GM18868 (cell line): ENCODE measurements around the gene RIPPLY2.
"Not testable (repeated sequence)": the region's sequence is repeated elsewhere in the genome, so short reads cannot be mapped to it uniquely, and the experiment has no call there.

Source experiments
- ATAC-seq: cut with Tn5 transposase; IDR thresholded peaks from one replicate; pipeline ENCODE4 v1.9.1; 2021; ENCODE audit warnings: mild to moderate bottlenecking, moderate library complexity; ENCODE audit not compliant: unreplicated experiment

RIPPLY2 gene

GRCh38 chr6:83853178-83854000 lies at the start of gene RIPPLY2:
Gene RIPPLY2, plus strand, starts transcription at chr6:83853360. Its CDS starts 57 bp downstream, at chr6:83853417.
- ATAC-seq, result peak; percentile 71

GRCh38 chr6:83803492-83803891 lies 49.7 kb upstream of the RIPPLY2 start:
- ATAC-seq, result not testable (repeated sequence)

- ATAC-seq, result no peak
Measured at GRCh38 chr6:83804886-83805285, 48.3 kb upstream of the RIPPLY2 start.

GRCh38 chr6:83808005-83808404 lies 45.2 kb upstream of the RIPPLY2 start:
- ATAC-seq, result no peak

GRCh38 chr6:83808926-83809325 lies 44.2 kb upstream of the RIPPLY2 start:
- no peak for ATAC-seq

- ATAC-seq, result no peak
Measured at GRCh38 chr6:83812595-83812994, 40.6 kb upstream of the RIPPLY2 start.

- no peak for ATAC-seq
Measured at GRCh38 chr6:83815631-83816272, 37.4 kb upstream of the RIPPLY2 start.

- ATAC-seq, result no peak
Measured at GRCh38 chr6:83822629-83823169, 30.5 kb upstream of the RIPPLY2 start.

- no peak for ATAC-seq
Measured at GRCh38 chr6:83824388-83824801, 28.8 kb upstream of the RIPPLY2 start.

- ATAC-seq, result no peak
Measured at GRCh38 chr6:83824831-83825230, 28.3 kb upstream of the RIPPLY2 start.

- no peak for ATAC-seq
Measured at GRCh38 chr6:83827050-83827449, 26.1 kb upstream of the RIPPLY2 start.

- ATAC-seq, result no peak
Measured at GRCh38 chr6:83838727-83839126, 14.4 kb upstream of the RIPPLY2 start.

GRCh38 chr6:83844170-83844569 lies 9.0 kb upstream of the RIPPLY2 start:
- no peak for ATAC-seq

- ATAC-seq, result no peak
Measured at GRCh38 chr6:83846291-83846690, 6.9 kb upstream of the RIPPLY2 start.

- ATAC-seq, result peak; percentile 97
Measured at GRCh38 chr6:83847179-83847578, 6.0 kb upstream of the RIPPLY2 start.

- ATAC-seq, result no peak
Measured at GRCh38 chr6:83849127-83849526, 4.0 kb upstream of the RIPPLY2 start.

GRCh38 chr6:83849610-83850009 lies 3.5 kb upstream of the RIPPLY2 start:
- no peak for ATAC-seq

- no peak for ATAC-seq
Measured at GRCh38 chr6:83852528-83853177, 507 bp upstream of the RIPPLY2 start.

- ATAC-seq, result peak; percentile 6
Measured at GRCh38 chr6:83854001-83854501, 891 bp downstream of the RIPPLY2 start.

GRCh38 chr6:83854766-83855165 lies 1.6 kb downstream of the RIPPLY2 start:
- no peak for ATAC-seq
